Measurements from ENCODE around the gene SNAP47.

Gene SNAP47

DNA sequence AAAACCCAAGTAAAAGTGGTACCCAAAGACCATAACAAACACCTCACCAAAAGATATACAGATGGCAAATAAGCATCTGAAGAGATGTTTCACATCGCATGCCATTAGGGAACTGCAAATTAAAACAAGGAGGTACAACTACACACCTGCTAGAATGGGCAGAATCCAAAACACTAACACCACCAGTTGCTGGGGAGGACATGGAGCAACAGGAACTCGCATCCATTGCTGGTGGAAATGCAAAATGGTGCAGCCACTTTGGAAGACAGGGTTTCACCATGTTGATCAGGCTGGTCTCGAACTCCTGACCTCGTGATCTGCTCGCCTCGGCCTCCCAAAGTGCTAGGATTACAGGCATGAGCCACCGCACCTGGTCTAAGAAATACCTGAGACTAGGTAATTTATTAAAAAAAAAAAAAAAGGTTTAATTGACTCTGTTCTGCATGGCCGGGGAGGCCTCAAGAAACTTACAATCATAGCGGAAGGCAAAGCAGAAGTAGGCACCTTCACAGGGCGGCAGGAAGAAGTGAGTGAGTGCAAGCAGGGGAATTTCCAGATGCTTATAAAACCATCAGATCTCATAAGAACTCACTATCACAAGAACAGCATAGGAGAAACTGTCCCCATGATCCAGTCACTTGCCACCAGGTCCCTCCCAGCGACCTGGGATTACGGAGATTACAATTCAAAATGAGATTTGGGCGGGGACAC lies 50.0 kb downstream of the SNAP47 start:
- no peak for DNase-seq (ENCODE audit: low spot score)

DNA sequence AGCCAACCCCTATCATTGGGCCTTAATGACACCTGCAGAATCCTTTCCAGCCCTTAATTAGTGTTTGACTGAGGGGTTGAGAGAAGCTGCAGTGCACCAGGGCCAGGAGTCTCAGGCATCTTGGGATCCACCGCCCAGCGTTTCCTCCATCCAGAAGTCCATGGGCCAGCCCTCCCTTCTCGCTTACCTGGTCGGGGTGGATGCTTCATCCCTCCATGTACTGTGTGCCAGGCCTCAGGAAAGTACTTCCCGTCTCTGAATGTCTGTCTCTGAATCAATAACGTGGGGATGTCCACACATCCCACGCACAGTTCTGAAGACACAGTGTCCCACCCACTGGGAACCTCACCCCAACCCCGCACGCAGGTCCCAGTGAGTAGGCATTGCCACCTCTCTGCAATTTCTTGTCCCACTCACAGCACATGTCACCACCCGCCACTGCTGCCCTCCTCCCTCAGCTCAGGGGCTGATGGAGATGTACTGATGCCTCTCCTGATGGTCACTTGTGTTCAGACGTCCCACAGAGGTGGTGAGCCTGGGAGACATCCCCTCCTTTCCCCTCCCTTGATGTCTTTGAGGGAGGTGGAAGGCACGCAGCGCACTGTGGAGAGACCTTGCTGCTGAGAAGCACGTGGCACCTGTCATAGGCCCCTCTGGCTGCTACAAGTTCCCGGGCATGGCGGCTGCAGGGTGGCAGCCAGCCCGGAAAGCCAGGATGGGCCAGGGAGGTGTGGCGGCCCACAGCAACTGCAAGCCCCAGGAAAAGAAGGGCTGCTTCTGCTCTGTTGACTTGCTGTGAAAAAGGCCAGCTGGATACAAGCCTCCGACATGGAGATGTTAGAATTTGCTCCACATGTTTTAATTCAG lies 50.8 kb downstream of the SNAP47 start:
- DNase-seq (ENCODE audit: low spot score) = no peak

GRCh38 chr1:227786673-227787512 lies 51.7 kb downstream of the SNAP47 start:
- DNase-seq (ENCODE audit: low spot score) = no peak

GRCh38 chr1:227787513-227788270 lies 52.5 kb downstream of the SNAP47 start:
- DNase-seq (ENCODE audit: low spot score) = peak; percentile 94

DNA sequence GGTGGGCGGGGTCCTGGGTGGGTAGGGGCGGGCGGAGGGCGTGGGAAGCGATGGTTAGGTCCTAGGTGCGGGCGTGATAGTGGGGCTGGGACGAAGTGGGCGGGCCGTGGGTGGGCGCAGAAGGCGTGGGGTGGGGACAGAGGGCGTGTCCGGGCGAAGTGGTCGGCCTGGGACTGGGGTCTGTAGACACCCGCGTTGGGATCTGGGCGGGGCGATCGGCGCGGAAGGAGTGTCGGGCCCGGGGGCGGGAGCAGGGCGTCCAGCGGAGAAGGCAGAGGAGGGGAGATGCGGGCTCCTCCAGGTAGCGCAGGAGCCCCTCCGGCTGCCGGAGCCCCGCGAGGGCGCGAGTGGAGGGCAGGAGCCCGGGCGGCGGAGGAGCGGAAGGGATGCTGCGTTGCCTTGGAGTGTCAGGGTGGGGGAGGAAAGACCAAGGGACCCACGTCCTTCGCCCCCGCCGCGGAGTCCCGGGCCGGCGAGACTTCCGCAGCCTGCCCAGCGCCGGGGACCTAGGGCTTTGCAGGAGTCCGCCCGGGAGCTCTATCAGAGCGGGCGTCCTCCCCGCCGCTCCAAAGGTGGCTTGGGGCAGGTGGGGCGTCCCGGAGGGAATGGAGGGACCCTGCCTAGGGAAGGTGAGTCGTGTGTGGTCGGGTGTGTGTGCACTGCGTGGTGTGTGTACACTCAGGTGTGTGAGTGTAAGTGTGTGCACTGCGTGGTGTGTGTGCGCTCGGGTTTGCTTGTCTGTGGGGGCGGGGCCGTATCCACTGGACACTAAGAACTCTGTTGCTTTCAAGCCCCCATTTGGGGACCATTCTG lies 53.2 kb downstream of the SNAP47 start:
- DNase-seq (ENCODE audit: low spot score) = peak; percentile 62

DNA sequence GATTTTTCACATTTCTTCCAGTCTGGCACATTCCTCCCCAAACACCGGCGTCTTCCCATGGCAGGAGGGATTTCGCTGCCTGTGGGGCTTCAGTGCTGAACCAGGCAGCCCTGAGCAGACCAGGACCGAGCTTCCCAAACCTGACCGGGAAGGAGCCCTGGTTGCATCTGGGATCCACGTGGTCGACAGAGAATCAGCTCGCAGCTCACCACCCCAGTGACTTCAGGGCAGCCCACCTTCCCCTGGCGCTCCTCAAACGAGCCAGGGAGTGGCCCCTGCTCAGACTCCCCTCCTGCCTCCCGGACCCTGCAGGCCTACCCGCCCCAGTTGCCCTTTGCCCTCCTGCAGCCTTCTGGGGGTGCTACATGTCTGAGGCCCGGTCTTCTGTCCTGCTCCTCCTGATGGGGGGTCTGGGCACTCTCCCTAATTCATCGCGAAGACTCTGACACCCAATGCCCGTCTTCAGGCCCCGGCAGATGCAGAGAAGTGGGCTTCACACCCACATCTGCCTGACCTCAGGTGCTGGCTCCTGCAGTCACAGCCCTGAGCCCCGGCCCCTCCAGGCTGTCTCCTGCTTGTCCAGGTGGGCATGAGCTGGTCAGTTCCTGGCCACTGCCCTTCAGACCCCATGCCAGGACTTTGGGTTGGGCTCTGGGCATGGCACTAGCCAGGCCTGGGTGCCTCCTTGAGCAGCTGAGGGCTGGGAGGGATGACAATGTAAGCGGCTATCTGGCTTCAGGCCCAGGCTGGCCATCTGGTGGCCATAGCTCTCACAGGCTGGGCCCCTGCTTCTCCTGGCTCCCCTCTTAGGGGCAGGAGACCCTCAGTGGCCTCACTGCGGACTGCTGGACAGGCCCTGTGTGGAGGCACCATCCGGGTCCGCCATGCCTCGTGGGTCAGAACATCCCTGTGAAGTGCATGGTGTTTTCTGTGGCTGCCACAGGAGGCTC lies 54.1 kb downstream of the SNAP47 start:
- no peak for DNase-seq (ENCODE audit: low spot score)

- no peak for DNase-seq (ENCODE audit: low spot score)
Observed at GRCh38 chr1:227790034-227790400, 54.8 kb downstream of the SNAP47 start.

- no peak for DNase-seq (ENCODE audit: low spot score)
Observed at GRCh38 chr1:227790868-227791267, 55.6 kb downstream of the SNAP47 start.

- no peak for DNase-seq (ENCODE audit: low spot score)
Observed at GRCh38 chr1:227791425-227792143, 56.3 kb downstream of the SNAP47 start.

GRCh38 chr1:227792216-227793078 lies 57.2 kb downstream of the SNAP47 start:
- no peak for DNase-seq (ENCODE audit: low spot score)

- no peak for DNase-seq (ENCODE audit: low spot score)
Observed at GRCh38 chr1:227793079-227793947, 58.1 kb downstream of the SNAP47 start.

DNA sequence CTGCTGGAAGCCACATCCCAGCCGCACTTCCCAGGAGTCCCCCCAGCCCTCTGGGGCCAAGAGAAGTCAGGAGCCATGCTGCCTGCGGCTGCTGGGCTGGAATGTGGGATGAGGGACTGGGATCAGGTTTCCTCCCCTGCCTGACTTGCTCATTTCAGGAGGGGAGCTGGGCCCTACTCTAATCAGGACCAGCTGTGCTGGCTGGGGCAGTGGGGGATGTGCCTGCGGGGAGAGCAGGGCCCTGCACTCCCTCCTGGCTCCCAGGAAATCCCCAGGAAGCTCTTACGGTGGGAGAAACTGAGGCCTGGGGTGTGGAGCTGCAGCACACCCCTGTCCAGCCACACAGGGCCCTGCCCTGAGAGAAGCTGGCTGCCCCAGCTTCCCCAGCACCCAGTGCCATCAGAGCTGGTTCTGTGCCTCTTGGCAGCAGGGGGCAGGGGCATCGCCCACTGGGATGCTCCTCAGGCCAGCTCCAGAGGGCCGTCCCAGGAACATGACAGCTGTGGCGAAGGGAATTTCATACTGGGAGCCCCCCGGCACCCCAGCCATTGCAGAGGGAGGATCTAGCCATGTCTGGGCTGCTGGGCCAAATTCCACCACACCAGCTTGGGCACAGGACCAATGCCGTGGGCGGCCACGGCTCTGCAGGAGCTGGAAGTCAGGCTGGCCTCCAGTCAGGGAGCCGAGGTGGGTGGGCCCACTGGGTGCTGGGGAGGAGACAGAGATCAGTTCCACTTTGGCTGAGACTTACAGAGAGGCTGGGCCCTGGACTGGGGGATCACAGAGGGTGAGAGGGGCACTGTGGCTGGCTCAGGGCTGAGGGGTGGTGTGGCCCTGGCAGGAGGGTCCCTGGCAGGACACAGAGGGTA lies 58.9 kb downstream of the SNAP47 start:
- no peak for DNase-seq (ENCODE audit: low spot score)

DNA sequence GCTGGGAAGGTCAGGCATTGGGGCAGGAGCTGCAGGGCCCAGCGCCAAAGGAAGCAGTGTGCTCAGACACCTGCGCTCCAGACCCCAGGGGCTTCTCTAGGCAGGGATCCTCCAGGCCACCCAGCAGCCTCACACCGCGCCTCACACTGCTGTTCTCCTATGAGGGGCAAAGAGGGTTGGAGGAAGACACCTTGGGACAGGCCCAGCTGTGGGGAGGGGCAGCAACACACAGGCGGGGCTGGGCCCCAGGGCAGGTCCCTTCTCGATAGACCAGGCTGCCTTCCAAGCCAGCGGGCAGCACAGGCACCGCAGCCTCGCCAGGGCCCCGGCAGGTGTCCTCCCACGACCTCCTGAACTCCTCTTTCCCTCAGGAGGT lies 59.6 kb downstream of the SNAP47 start:
- DNase-seq (ENCODE audit: low spot score) = no peak

DNA sequence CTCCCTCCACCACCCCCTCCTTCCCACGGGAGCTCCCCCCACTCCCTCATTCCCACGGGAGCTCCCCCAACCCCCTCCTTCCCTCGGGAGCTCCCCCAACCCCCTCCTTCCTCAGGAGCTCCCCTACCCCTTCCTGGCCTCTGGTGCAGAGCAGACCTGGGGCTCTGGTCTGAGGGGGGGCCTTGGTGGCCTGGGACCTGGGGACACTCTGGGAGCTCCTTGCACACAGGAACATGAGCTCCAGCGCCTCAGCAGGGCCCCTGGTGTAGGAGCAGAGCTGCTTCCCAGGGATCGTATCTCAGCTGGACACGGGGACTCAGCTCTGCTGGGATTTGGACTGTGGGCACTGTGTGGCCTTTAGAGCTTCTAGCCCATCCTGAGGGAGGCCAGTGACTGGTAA lies 60.5 kb downstream of the SNAP47 start:
- no peak for DNase-seq (ENCODE audit: low spot score)

- DNase-seq (ENCODE audit: low spot score) = no peak
Observed at GRCh38 chr1:227796359-227796915, 61.2 kb downstream of the SNAP47 start.

GRCh38 chr1:227797144-227797543 lies 61.9 kb downstream of the SNAP47 start:
- no peak for DNase-seq (ENCODE audit: low spot score)

All from RKO (cell line).